ENCODE results near the gene USHBP1. TPM values are rescaled to one million over a fixed set of nuclear protein-coding genes. Genes with fewer than 3 reads are reported as not detected.

Gene USHBP1
- total and polyA plus RNA-seq, 2 of the 13 experiments (the other 11 are each of a cell fraction or from before 2014, with no cell fraction given): 0.15 to 1.5 TPM

- Histone ChIP-seq H3K36me3 (replicated peaks in 1 of 2; ENCODE audit: control insufficient read depth in 1 of 2, insufficient read depth in 2 of 2, low read length in 2 of 2) (peaks cover 4 to 16% of the 10 kb centered on the region in 2 experiments; a peak in 4 of 5 replicates), H3K9ac (ENCODE audit: insufficient read depth, low read depth, low read length) (no peak overlapping the region), H3K4me2 (ENCODE audit: low read depth, low read length) (no peak overlapping the region), H3K4me1 (ENCODE audit: insufficient read depth, low read length) (peaks cover 12% of the 10 kb centered on the region), H3K27ac (ENCODE audit: extremely low read length, insufficient read depth, low read length) (no peak overlapping the region), H3K79me2 (ENCODE audit: insufficient read depth, low read length) (no peaks in the 10 kb centered on the region), H3K4me3 (replicated peaks in 1 of 3; ENCODE audit: insufficient read depth in 1 of 3, low read depth in 2 of 3, low read length in 3 of 3) (no peak overlapping the region), H4K20me1 (ENCODE audit: insufficient read depth, low read length) (no peaks in the 10 kb centered on the region), H2AFZ (ENCODE audit: low read length) (no peak overlapping the region), H3K27me3 (ENCODE audit: control insufficient read depth in 1 of 2, insufficient read depth in 2 of 2, low read length in 2 of 2) (no peaks in the 10 kb centered on the region), H3K9me3 (ENCODE audit: low read length) (no peaks in the 10 kb centered on the region)
- peak; percentile 55 for DNase-seq (ENCODE audit: low spot score)
- POLR2A ChIA-PET: interaction anchor here (1.0 to 2.4 kb wide), 4 partner anchors 9 to 35 kb away, joined by 3 to 14 read pairs (median 4); partner anchors contain the start of genes OCEL1 and USE1
- in situ Hi-C loops (cut with HindIII; ENCODE audit: extremely low pct_ligation_motif_present, low pct_unique_long_range_greater_than_20kb) (no loop called here), intact Hi-C loops (cut with micrococcal nuclease; ENCODE audit: unreplicated experiment) (loop anchor here (1.0 kb wide), 1 partner anchor 77 kb away; no protein-coding TSS in a partner anchor)
- peak; percentile 76 for FAIRE-seq
- CTCF ChIA-PET (ENCODE audit: low intra/inter-chr PET ratio, low total read pairs): interaction anchor here (1.6 to 2.1 kb wide), 2 partner anchors 55 to 77 kb away, joined by 6 to 17 read pairs; partner anchors contain the start of gene ANKLE1
- WGBS (ENCODE audit: low lambda C conversion rate): 74% methylated on average over 10 of the region's 27 CpGs
- ATAC-seq: peak; percentile 75
- BruUV-seq (replicated peaks): no TSS peak
- TF ChIP-seq TCF12 (IDR thresholded peaks at IDR 0.05) (no peak), TCF12 (CRISPR knock-in tag; IDR thresholded peaks at IDR 0.05) (no peak), THAP9 (CRISPR knock-in tag; IDR thresholded peaks at IDR 0.05; ENCODE audit: borderline replicate concordance) (no peak; the same call in 1 of the 2 replicates), HDAC6 (IDR thresholded peaks at IDR 0.05; ENCODE audit: low read depth, low read length) (no peak), CERS6 (CRISPR knock-in tag; IDR thresholded peaks at IDR 0.05) (no peak), E2F5 (CRISPR knock-in tag; conservative IDR thresholded peaks at IDR 0.05) (no peak), ZNF547 (CRISPR knock-in tag; IDR thresholded peaks at IDR 0.05) (no peak), CREB3 (CRISPR knock-in tag; IDR thresholded peaks at IDR 0.05) (no peak), RAD21 (CRISPR knock-in tag; IDR thresholded peaks at IDR 0.05) (peak; percentile 86), EED (CRISPR knock-in tag; IDR thresholded peaks at IDR 0.05) (no peak), ZNF572 (CRISPR knock-in tag; IDR thresholded peaks at IDR 0.05) (0 out of 2 replicates have a peak, but pooled peaks have one; percentile 39), SRY (CRISPR knock-in tag; IDR thresholded peaks at IDR 0.05) (no peak), REPIN1 (CRISPR knock-in tag; IDR thresholded peaks at IDR 0.05; ENCODE audit: borderline replicate concordance, low read depth) (no peak), DMAP1 (CRISPR knock-in tag; IDR thresholded peaks at IDR 0.05) (no peak), IRF1 (CRISPR knock-in tag; IDR thresholded peaks at IDR 0.05; ENCODE audit: low read depth) (no peak), MTF1 (CRISPR knock-in tag; IDR thresholded peaks at IDR 0.05) (no peak)
These were observed 59.1 kb downstream of the USHBP1 start for GRCh38 chr19:17205237-17206140.

Data from HepG2 (cell line).